Right forelimb (tissue), 1 donor: ENCODE results near the gene RNF150.
"Not testable (repeated sequence)": the region's sequence is repeated elsewhere in the genome, so short reads cannot be mapped to it uniquely, and the experiment has no call there.

Experiments
- DNase-seq: peaks from one replicate; pipeline ENCODE4 v3.0.0-alpha.2; 2018

Gene RNF150

DNA sequence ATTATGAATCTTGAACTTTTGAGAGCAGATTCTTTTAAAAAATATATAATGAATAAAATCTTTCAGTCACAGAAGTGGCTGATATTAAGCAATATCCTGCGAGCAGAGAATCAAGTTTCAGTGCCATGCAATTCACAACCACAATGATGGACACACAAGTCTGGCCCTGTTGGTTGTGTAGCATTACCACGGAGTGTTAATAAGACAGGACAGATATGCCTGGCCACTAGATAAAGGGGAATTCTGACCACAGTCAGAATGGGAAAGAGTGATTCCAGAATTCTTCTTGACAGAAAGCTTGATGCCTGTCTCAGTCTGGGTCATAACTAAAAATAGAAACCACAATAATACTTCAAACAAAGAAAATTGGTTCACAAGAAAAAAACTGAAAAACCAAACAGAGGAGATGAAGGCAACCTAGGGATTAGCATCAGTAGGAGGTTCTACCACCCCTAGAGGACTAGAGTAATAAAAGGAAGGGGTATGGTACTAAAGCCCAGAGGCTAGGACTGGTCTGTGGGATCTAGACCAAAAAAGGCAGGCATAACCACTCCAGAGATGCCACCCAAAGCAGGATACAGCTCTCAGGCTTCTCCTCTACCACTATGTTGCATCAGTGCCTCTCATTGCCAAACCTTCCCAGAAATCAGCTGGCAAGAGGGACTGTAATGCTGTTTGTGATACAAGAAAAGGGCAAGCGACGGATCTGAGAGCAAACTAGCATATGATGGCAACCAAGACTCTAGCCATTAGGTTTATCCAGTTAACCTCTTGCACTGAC lies 59.0 kb downstream of the RNF150 start:
- DNase-seq = no peak

DNA sequence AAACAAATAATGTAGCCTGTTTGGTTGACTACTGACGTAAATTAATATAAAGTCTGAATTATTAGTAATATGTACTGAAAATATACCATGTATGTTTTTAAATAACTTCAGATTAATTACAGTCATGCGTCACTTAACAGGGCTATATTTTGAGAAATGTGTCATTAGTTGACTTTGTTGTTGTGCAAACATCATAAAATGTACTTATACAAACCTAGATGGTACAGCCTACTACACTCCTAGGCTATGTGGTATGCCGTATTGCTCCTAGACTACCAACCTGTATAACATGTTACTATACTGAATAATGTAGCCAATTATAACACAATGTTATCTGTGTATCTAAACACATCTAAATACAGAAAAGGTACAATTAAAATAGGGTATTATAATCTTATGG lies 66.6 kb downstream of the RNF150 start:
- DNase-seq = no peak

DNA sequence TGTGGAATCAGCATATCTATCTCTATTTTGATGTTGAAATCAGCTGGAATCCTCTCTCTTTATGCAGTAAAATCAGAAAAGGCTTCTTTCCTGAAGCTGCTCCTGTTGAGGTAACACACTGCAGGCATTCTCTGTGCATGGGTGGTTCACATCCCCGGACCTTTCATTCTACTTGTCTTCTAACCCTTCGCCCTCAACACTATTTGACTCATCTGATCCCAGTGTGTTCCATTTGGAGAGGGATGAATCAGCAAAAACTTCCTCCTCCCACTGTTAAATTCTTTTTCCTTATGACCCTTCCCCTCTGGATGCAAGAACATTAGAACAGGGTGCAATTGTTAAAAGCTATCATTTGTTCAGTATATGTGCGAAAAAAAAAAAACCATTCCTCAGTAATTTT lies 67.4 kb downstream of the RNF150 start:
- no peak for DNase-seq

DNA sequence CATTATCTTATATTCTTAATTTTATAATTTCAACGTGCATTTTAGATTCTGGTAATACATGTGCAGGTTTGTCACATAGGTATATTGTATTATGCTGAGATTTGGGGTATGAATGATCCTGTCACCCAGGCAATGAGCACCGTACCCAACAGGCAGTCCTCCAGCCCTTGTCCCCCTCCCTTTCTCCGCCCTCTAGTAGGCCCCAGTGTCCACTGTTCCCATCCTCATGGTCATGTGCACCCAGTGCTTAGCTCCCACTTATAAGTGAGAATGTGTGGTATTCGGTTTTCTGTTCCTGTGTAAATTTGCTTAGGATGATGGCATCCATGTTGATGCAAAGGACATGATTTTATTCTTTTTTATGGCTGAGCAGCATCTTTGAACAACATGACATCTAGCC lies 70.6 kb downstream of the RNF150 start:
- no peak for DNase-seq

DNA sequence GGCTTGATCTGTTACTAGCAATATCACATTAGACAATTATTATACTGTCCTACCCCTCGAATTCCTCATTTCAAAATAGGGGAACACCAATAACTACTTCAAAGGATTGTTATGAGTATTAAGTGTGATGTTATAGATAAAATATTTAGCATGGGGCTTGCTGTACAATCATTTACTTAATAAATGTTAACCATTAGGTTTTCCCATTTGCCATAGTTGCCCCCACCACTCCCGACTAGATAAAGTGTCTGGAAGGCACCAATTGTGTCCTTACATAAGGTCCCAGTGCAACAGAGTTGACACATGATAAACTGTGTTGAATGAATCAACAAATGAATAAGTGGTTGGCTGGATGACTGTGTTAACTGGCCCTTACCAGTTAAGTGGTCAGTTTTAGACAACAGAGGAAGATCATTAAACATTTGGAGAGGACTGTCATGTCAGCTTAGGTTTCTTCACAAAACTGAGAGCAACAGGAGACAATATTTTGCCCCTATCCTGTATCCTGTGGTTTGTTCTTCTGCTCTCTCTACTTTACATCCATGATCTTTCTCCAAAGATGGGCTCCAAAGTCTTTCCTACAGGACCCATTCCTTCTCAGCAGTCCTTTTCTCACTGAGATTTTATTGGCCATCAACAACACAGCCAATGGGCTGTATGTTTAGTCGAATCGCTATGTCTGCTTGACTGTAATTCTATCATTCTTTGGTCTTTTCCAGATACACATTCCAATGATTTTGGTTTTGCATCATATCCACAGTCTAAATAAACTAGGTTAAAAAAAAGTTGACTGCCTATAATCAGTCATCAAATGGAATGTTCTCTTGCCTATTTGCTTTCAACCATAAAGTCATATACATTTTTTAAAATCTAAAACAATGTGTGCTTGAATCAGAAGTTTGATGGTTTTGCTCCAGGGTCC lies 74.4 kb downstream of the RNF150 start:
- DNase-seq = no peak

DNA sequence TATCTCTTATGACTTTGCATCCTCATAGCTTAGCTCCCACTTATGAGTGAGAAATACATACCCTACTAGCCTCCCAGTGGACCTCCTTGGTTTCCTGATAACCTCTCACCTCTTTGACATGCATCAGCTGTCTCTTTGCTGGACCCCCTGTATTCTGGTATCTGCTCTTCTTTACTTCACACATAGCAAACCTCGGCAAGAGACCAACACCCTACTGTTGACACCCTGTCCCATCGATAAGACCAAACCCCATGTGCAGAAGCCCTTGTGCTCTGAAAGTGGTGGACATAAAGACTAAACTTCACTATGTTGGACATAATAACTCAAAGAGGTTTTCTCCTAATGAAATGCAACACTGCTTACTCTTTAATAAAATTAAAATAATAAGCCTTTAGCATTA lies 75.7 kb downstream of the RNF150 start:
- no peak for DNase-seq

DNA sequence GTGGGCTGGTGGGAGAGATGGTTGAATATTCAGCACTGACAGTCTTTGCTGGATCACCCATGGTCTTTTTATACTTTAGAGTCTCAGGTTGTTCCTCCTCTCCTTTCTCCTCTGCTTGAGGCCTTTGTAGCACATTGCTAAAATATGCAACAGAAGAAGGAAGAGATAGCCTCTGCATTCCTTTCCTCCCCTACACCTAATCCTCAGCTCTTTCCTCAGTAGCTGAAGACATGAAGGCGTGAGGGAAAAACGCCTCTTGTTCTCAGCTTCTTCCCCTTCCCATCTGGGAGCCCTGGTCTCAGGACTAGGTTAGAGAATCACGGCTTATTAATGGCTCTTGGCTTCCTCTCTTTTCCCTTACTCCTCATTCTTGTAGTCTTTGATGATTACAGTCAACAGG lies 76.8 kb downstream of the RNF150 start:
- DNase-seq = no peak

DNA sequence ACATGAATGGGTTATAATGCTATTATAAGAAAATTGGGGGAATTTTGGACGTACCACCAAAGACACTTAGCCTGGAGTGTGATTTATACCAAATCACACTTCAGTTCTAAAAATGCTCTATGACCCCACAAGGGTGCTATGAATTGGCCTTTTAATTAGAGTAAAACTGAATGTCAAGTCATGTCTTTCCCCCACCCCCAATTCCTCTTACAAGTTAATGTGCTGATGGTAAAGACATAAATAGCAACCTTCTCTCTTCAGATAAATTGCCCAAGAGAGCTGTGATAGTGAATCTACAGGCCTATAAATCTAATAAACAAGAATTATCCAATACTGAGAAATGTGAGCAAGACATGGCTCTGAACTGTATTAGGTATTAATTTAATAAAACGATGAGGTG lies 78.8 kb downstream of the RNF150 start:
- DNase-seq = no peak

DNA sequence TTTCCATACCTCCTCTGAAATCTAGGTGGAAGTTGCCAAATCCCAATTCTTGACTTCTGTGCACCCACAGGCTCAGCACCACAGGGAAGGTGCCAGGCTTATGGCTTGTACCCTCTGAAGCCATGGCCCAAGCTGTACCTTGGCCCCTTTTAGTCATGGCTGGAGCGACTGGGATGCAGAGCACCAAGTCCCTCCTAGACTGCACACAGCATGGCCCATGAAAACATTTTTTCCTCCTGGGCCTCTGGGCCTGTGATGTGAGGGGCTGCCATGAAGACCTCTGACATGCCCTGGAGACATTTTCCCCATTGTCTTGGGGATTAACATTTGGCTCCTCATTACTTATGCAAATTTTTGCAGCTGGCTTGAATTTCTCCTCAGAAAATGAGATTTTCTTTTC lies 82.3 kb downstream of the RNF150 start:
- not testable (repeated sequence) for DNase-seq

DNA sequence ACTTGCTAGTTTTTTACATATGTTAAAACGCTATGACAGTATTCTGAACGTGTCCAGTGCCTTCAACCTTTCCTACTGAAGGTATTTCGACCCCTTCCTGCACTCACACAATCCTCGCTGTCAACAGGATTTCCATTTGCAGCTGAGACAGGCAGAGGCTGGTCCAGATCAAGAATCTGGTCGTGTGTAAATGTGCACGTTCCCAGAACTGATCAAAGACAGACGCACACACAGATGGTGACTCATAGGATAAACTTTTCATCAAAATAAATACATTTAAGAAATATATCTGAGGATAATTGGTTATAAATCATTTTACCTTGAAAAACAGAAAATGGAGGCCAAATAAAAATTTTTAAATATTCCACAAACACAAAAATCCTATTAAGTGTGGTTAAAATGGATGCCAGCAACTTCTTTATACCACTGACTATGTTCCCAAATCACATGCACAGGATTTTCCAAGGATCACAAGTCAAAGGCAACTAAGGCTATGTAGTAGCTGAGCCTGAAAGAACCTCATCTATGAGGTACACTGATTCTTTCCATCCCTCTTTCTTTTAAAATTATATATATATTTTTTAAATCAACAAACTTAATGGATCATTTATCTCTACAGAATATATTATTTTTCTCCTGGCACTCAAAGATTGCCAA lies 85.9 kb downstream of the RNF150 start:
- DNase-seq = no peak

DNA sequence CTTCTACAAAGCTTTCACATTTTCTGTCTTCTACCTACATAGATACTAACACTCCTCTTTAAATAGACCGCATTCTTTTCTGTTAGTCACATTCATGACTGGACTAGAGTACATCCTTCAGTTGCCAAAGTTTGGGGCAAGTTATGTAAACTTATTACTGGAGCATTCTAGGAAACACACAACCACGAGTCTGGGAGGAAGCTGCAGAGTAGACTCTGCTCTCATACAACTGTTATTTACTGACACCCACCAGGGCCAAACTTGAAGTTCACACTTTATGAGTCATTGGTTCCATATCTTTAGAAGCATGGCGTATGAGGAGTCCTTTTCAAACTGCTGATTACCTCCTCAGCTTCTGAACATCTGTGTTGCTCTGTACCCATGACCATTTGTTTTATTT lies 87.0 kb downstream of the RNF150 start:
- DNase-seq = no peak

DNA sequence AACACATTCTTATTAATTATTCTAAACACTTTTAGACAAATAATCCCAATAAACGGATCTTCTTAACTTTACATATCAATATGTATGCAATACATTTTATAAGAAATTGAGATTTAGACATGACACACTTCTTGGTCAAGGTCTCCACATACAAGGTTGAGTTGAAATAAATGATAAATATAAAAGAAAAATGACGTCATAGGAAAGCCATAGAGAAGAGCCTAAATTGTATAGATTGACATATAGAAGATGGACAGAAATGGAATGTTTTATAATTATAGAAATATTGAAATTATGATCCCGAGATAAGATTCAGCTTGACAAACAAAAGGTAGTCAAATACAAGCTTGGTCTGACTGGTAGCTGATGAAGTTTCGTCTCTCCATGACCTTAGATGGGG lies 87.4 kb downstream of the RNF150 start:
- DNase-seq = no peak

DNA sequence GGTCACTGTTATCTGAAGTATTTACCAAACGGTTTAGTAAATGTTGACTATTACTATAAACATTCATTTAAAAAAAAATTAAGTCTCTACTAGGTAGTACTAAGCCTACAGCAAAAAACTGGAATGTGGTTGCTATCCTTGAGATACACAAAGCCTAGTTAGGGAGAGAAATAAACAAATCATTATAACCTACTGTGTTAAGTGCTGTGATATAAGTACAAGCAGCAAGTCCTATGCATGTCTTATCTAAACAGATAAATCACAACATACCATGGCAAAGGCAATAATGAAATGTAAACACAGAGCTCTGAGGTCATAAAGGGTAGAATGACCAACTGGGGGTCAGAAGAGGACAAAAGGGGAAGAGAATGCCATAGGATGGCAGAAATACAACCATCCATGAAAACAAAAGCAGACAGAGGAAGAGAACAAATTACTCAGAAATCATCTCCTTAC lies 92.2 kb downstream of the RNF150 start:
- DNase-seq = no peak

DNA sequence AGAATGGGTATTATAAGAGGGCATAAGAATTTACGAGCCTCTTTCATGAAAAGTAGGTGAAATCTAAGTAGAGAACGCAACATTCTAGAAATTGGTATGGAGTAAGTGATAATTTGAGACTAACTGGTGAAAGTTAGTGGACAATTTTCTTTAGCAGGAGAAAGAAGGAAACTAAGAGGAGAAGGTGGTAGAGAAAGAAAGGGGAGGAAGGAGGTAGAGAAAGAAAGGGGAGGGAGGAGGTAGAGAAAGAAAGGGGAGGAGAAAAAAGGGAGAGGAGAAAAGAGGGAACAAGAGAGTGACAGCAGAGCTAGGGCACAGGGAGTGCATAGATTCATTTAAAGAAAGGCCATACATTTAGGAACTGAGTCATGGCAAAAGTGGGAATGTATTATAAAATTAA lies 94.1 kb downstream of the RNF150 start:
- DNase-seq = no peak

DNA sequence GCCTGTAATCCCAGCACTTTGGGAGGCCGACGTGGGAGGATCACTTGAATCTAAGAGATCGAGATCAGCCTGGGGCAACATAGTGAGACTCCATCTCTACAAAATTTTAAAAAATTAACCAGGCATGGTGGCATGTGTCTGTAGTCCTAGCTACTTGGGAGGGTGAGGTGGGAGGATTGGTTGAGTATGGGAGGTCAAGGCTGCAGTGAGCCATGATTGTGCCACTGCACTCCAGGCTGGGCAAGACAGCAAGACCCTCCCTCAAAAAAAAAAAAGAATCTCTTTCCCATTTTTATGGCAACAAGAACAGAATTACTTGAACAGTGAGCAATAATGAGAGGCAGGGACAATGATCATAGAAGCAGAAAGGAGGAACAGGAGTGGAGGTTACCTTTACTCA lies 94.8 kb downstream of the RNF150 start:
- no peak for DNase-seq

DNA sequence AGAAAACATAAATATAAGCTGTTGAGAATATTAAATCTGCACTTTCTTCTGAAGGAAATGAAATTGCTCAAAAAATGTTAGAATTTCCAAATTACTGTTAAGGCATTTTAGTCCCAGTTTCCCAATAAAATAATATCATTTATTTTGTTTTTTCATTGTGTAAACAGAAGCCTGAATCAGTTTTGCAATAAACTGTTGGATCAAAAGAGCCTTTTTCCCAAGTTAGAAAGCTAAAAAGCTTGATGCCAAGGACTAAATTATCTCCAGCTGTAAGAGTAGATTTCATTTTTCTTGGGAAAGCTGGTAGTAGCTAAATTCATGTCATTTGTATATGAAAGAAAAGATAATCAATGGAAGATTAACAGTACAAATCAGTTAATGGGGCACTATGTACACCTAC lies 95.8 kb downstream of the RNF150 start:
- no peak for DNase-seq

DNA sequence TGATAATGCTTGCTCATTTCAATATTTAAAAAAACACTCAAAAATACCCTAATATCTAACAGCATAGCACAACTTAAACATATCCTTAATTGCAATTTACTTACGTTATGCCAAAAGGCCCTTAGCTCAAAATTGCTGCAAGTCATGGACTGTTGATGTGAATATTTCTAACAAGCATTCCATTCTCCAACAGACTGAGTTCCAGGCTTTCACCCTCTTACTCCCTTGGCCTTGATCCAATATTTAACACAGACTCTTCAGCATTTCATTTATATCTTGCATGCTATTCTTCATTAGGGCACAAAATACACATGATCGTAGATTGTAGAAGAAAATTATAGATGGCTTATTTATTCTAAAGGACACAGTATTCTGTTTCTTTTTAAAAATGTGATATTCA lies 96.5 kb downstream of the RNF150 start:
- no peak for DNase-seq

DNA sequence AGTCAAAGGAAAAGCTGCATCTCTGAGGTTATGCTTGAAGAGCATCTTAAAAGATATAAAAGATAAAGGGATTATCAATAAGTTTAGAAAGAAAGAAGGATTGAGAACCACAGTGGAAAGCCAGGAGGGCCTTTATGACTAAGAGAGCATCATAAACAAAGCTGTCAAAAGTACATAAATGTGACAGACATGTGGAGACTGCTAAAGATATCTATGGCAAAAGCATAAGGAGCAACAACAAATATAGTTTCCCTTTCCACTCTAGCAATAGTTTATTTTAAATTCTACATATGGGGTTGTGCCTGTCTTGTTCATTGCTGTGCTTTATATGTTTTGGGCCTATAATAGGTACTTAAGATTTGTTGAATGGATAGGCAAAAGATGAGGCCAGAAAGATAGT lies 97.3 kb downstream of the RNF150 start:
- DNase-seq = no peak

DNA sequence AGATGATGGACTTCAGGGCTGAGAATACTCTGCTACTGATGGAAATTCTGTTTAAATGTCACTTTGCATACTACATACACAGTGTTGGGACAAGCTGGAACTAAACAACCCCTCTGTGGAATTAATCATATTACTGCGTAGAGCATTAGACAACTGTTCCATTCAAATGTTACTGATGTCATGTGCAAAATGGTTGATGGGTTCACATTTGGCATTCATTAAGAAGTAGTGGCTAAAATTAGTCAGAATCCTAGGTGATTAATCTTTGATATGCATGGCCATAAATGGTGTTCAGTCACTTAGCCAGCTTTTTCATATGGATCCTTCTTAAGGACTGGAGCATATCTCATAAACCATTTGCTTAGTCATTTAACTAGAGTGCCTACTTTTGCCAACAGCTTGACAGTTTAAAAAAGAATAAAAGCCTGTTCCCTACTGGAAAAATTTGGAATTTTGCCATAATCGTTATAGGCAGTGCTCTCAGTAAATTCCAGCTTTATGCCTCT lies 105.2 kb downstream of the RNF150 start:
- no peak for DNase-seq

DNA sequence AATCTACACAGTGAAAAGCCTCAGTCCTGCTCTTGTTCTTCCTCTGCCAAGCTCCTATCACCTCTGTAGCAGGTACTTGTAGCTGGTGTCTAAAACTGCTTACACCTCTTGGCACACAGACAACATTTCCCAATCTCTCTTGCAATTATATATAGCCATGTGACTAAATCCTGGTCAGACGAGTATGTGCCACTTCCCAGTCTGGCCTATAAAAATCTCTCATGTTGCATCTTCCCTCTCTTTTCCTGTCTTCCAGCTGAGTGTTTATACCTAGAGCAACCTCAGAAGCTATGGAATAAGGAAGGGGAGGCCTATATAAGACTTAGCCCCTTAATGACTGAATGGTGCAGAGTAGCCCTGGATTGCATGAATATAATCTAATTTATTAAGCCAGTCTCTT lies 105.8 kb downstream of the RNF150 start:
- DNase-seq = no peak

DNA sequence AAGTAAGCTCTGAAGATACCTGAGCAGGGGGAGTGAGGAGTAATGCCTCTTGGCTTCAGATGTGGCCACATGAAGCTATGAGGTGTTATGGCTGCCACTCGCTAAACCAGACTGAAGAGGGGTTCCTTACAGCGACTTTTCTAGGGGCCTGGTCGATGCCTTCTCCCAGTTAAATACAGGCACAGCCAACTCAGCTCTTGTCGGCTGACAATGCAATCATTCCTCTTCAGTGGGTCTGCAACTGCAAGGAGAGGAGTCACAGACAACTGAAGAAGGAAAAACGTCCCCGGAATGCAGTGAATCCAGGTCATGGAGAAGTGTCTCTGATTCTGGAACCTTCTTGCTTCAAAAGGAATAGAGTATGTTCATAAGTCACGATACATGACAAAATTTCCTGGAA lies 106.4 kb downstream of the RNF150 start:
- no peak for DNase-seq

DNA sequence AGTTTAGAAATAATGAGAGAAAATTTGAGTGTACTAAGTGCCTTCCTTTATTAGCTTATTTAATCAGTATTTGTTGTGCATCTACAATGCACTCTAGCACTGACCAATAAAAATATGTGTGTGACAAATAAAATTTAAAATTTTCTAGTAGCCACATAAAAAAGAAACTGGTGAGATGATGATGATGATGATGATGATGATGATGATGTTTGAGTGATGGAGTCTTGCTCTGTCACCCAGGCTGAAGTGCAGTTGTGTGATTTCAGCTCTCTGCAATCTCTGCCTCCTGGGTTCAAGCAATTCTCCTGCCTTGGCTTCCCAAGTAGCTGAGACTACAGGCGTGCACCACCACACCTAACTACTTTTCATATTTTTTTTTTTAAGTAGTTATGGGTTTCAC lies 110.2 kb downstream of the RNF150 start:
- no peak for DNase-seq

DNA sequence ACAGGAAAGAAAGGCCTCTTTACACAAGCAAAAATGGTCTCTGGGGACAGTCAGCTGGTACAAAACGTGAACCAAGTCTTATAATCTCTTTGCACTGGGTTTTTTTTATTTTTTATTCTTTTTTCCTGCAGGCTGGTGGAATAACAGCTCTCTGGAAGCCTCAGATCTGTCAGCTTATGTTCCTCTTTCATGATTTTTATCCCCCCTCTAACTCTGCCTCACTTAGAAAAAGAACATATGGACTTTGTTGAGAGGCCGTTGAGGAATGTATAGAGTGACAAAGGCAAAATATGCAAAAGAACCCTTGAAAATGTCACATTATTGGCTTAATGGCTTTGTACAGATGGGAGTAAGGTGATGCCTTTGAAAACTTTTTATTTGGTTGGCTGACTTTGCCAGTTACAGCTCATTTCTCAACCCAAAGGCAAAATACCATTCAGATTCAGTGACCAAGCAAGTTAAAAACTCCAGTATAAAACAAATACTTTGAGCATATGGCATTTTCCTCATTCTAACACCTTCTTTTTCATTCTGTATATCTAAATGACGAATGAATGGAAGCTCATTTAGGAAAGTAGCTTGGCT lies 111.1 kb downstream of the RNF150 start:
- no peak for DNase-seq
